ENCODE measurements around the gene ARID1B. TPM values are rescaled to one million over a fixed set of nuclear protein-coding genes. Genes with fewer than 3 reads are reported as not detected.

ARID1B gene
- total RNA-seq, 1 experiment from 2014 or later: 18.2 TPM

GRCh38 chr6:156878681-156879080 is 101.5 kb downstream of the ARID1B start:
- no peak for DNase-seq (ENCODE audit: low read depth)

- no peak for DNase-seq (ENCODE audit: low read depth)
These were observed 102.0 kb downstream of the ARID1B start for GRCh38 chr6:156879186-156879585.

- DNase-seq (ENCODE audit: low read depth): no peak
These were observed 102.4 kb downstream of the ARID1B start for GRCh38 chr6:156879591-156879990.

- DNase-seq (ENCODE audit: low read depth): no peak
These were observed 103.7 kb downstream of the ARID1B start for GRCh38 chr6:156880913-156881312.

- DNase-seq (ENCODE audit: low read depth): no peak
These were observed 104.8 kb downstream of the ARID1B start for GRCh38 chr6:156881687-156882629.

GRCh38 chr6:156883497-156884252 is 106.5 kb downstream of the ARID1B start:
- DNase-seq (ENCODE audit: low read depth): no peak

- DNase-seq (ENCODE audit: low read depth): no peak
These were observed 107.1 kb downstream of the ARID1B start for GRCh38 chr6:156884306-156884705.

- no peak for DNase-seq (ENCODE audit: low read depth)
These were observed 108.4 kb downstream of the ARID1B start for GRCh38 chr6:156885562-156885961.

- peak; percentile 28 for DNase-seq (ENCODE audit: low read depth)
These were observed 109.2 kb downstream of the ARID1B start for GRCh38 chr6:156886409-156886808.

- DNase-seq (ENCODE audit: low read depth): no peak
These were observed 110.6 kb downstream of the ARID1B start for GRCh38 chr6:156887623-156888269.

GRCh38 chr6:156889469-156889868 is 112.3 kb downstream of the ARID1B start:
- no peak for DNase-seq (ENCODE audit: low read depth)

- no peak for DNase-seq (ENCODE audit: low read depth)
These were observed 112.8 kb downstream of the ARID1B start for GRCh38 chr6:156889986-156890385.

GRCh38 chr6:156890627-156891314 is 113.6 kb downstream of the ARID1B start:
- peak; percentile 39 for DNase-seq (ENCODE audit: low read depth)

GRCh38 chr6:156897907-156898531 is 120.8 kb downstream of the ARID1B start:
- DNase-seq (ENCODE audit: low read depth): no peak

GRCh38 chr6:156899071-156899470 is 121.9 kb downstream of the ARID1B start:
- no peak for DNase-seq (ENCODE audit: low read depth)

GRCh38 chr6:156899532-156900135 is 122.5 kb downstream of the ARID1B start:
- DNase-seq (ENCODE audit: low read depth): no peak

GRCh38 chr6:156900292-156900691 is 123.1 kb downstream of the ARID1B start:
- no peak for DNase-seq (ENCODE audit: low read depth)

GRCh38 chr6:156901309-156902019 is 124.3 kb downstream of the ARID1B start:
- DNase-seq (ENCODE audit: low read depth): no peak

GRCh38 chr6:156902782-156903181 is 125.6 kb downstream of the ARID1B start:
- DNase-seq (ENCODE audit: low read depth): no peak
